K562 (cell line): ENCODE results near the gene HBG1. TPM values are rescaled to one million over a fixed set of nuclear protein-coding genes. Genes with fewer than 3 reads are reported as not detected.

Experiments
- CBFA2T3 ChIP-seq: fragments of 450-650 bp; IDR thresholded peaks from 2 replicates; pipeline ENCODE4 v1.6.1; 2017
- CC2D1A ChIP-seq: fragments of 450-650 bp; IDR thresholded peaks from 2 replicates; pipeline ENCODE4 v1.6.1; 2017; ENCODE audit warnings: mild to moderate bottlenecking
- CHD4 ChIP-seq: fragments of 200-600 bp; sonication (generic); IDR thresholded peaks from 3 replicates; pipeline ENCODE4 v1.6.1; 2012; ENCODE audit warnings: low read depth, mild to moderate bottlenecking, mixed read lengths, low read length, inconsistent platforms; ENCODE audit not compliant: insufficient read depth, insufficient replicate concordance, poor library complexity, severe bottlenecking
- DMBX1 ChIP-seq: fragments of 250-450 bp; sonication (Bioruptor Pico); IDR thresholded peaks from 2 replicates; pipeline ENCODE4 v1.8.0; 2022; ENCODE audit warnings: inconsistent platforms, mild to moderate bottlenecking, moderate library complexity, borderline replicate concordance
- FIP1L1 ChIP-seq: fragments of 200-400 bp; formaldehyde crosslinking; IDR thresholded peaks from 2 replicates; pipeline ENCODE4 v1.6.1; 2018; ENCODE audit warnings: mild to moderate bottlenecking, low read depth, low read length; ENCODE audit not compliant: poor library complexity, severe bottlenecking
- KLF6 ChIP-seq: fragments of 250-450 bp; sonication (Bioruptor Pico); IDR thresholded peaks from 2 replicates; pipeline ENCODE4 v1.4.0; 2020; ENCODE audit warnings: mild to moderate bottlenecking, moderate library complexity, borderline replicate concordance
- LCOR ChIP-seq: sonication (generic); formaldehyde crosslinking; IDR thresholded peaks from 2 replicates; pipeline ENCODE4 v1.8.0; 2022; ENCODE audit warnings: mild to moderate bottlenecking, missing genetic modification reagents
- LEF1 ChIP-seq: fragments of 450-650 bp; IDR thresholded peaks from 2 replicates; pipeline ENCODE4 v1.6.1; 2016; ENCODE audit warnings: mild to moderate bottlenecking
- MCM7 ChIP-seq, 2 experiments: fragments of 450-650 bp; IDR thresholded peaks; 2 replicates each; pipeline ENCODE4 v1.6.1; 2016 to 2018
- NEUROD1 ChIP-seq: fragments of 150-350 bp; IDR thresholded peaks from 2 replicates; pipeline ENCODE4 v1.6.1; 2014; ENCODE audit warnings: borderline replicate concordance, low read length, low read depth; ENCODE audit not compliant: partially characterized antibody
- RBM14 ChIP-seq: fragments of 200-400 bp; formaldehyde crosslinking; IDR thresholded peaks from 2 replicates; pipeline ENCODE4 v1.6.1; 2018; ENCODE audit warnings: low read depth, mild to moderate bottlenecking, low read length, moderate library complexity, borderline replicate concordance; ENCODE audit not compliant: insufficient read depth
- SAP30 ChIP-seq: fragments of 200-600 bp; sonication (generic); IDR thresholded peaks from 2 replicates; pipeline ENCODE4 v1.6.1; 2012; ENCODE audit warnings: borderline replicate concordance, low read depth, mild to moderate bottlenecking, moderate library complexity, low read length, control low read depth, inconsistent platforms; ENCODE audit not compliant: insufficient read depth, poor library complexity, severe bottlenecking
- SRSF1 ChIP-seq: fragments of 200-400 bp; formaldehyde crosslinking; IDR thresholded peaks from 2 replicates; pipeline ENCODE4 v1.6.1; 2017; ENCODE audit warnings: mild to moderate bottlenecking, low read depth, low read length, moderate library complexity
- TAL1 ChIP-seq: fragments of 450-650 bp; IDR thresholded peaks from 2 replicates; pipeline ENCODE4 v1.6.1; 2016; ENCODE audit warnings: mild to moderate bottlenecking
- TEAD1 ChIP-seq, 2 experiments: fragments of 450-650 bp in 1 of 2; sonication (generic) in 1 of 2; formaldehyde crosslinking; IDR thresholded peaks; 2 replicates each; pipeline versions ENCODE4 v1.4.0 to v1.8.0; 2020 to 2022; ENCODE audit warnings: mild to moderate bottlenecking in 2 of 2, missing genetic modification reagents in 1 of 2
- ZNF140 ChIP-seq: fragments of 250-450 bp; sonication (Bioruptor Pico); IDR thresholded peaks from 2 replicates; pipeline ENCODE4 v1.8.0; 2021; ENCODE audit warnings: moderate library complexity, mild to moderate bottlenecking, inconsistent platforms
- ZNF354B ChIP-seq: fragments of 250-450 bp; sonication (Bioruptor Pico); IDR thresholded peaks from 2 replicates; pipeline ENCODE4 v1.4.0; 2020
- polyA plus RNA-seq, 8 experiments: library from polyadenylated mRNA; depleted of rRNA in 4 of 8; stranded (reverse) in 5 of 8; unstranded in 3 of 8; fragments of >200 nt; fragmentation: Nextera tagmentation in 2 of 8; fragmentation: Illumina TruSeq in 1 of 8; extraction: Ambion mirVana in 2 of 8; extraction: Trizol in 1 of 8; gene quantifications; 2 replicates each; pipeline versions ENCODE4 v1.2.1 to v1.2.3, GENCODE V29; 2011 to 2014; ENCODE audit warnings: inconsistent platforms in 1 of 8, missing spikeins in 1 of 8
- total RNA-seq, 7 experiments: library from RNA; depleted of rRNA in 6 of 7; stranded (reverse); fragments of >200 nt in 6 of 7; fragmentation: Illumina TruSeq in 2 of 7; extraction: Trizol in 2 of 7; gene quantifications; 2 replicates each; pipeline versions ENCODE4 v1.2.1 to v1.2.3, GENCODE V29; 2011 to 2021; ENCODE audit warnings: low replicate concordance in 1 of 7
- TF ChIP-seq, protein P1 (sequence below), 2 experiments: fragments of 450-650 bp in 1 of 2; sonication (generic) in 1 of 2; formaldehyde crosslinking in 1 of 2; IDR thresholded peaks in 1 of 2; conservative IDR thresholded peaks in 1 of 2; 2 replicates each; pipeline versions ENCODE4 v1.6.1 to v1.8.1; 2016 to 2023; ENCODE audit warnings: mild to moderate bottlenecking in 2 of 2, moderate library complexity in 2 of 2, inconsistent platforms in 1 of 2, missing genetic modification reagents in 1 of 2
- TF ChIP-seq, protein P2 (sequence below): sonication (generic); formaldehyde crosslinking; IDR thresholded peaks from 2 replicates; pipeline ENCODE4 v1.8.0; 2023; ENCODE audit warnings: missing genetic modification reagents, mild to moderate bottlenecking, borderline replicate concordance
- TF ChIP-seq, protein P3 (sequence below): fragments of 250-450 bp; sonication (Bioruptor Pico); IDR thresholded peaks from 2 replicates; pipeline ENCODE4 v1.8.0; 2022; ENCODE audit warnings: moderate library complexity, mild to moderate bottlenecking, inconsistent platforms
- TF ChIP-seq, protein P4 (sequence below): fragments of 250-450 bp; sonication (Bioruptor Pico); IDR thresholded peaks from 2 replicates; pipeline ENCODE4 v1.5.0; 2021

HBG1 gene
- total and polyA plus RNA-seq, 9 of the 15 experiments (the other 6 are each of a cell fraction or from before 2014, with no cell fraction given): 1,066 to 16,338 (median 4,898) TPM

DNA sequence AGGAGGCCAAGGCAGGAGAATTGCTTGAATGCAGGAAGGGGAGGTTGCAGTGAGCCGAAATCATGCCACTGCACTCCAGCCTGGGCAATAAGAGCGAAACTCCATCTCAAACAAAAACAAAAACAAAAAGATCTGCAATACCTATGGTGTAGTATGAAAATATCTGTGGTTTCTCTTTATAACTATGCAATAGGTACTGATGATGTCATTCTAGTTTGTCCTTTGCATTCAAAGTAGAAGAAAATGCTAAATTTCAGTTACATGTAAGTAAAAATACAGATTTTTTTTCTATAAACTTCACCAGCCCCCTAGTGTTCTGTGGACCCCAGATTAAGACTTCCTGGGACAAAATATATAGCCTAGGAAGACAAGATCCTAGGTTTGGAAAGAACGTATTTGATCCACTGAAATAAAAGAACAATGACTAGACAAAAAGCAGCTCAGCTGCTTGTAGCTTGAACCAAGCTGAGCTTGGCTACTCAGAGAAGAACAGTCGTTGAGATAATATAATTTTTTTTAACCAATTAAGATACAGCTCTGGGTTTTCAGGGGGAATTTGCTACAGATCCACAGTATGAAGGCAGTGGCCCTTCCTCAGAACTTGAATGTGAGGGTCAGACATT is 22.8 kb upstream of the HBG1 start (continued):
- TF ChIP-seq FIP1L1: no peak
- TF ChIP-seq ZNF354B (CRISPR knock-in tag): no peak
- no peak for TF ChIP-seq RBM14
- TF ChIP-seq DMBX1 (CRISPR knock-in tag): 0 out of 2 replicates have a peak, but pooled peaks have one; percentile 38
- no peak for TF ChIP-seq CHD4
- TF ChIP-seq, protein P1, sequence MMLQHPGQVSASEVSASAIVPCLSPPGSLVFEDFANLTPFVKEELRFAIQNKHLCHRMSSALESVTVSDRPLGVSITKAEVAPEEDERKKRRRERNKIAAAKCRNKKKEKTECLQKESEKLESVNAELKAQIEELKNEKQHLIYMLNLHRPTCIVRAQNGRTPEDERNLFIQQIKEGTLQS (IDR thresholded peaks at IDR 0.05): peak; percentile 96
- TF ChIP-seq, protein P1 (CRISPR knock-in tag; conservative IDR thresholded peaks at IDR 0.05): no peak
- TF ChIP-seq, protein P2, sequence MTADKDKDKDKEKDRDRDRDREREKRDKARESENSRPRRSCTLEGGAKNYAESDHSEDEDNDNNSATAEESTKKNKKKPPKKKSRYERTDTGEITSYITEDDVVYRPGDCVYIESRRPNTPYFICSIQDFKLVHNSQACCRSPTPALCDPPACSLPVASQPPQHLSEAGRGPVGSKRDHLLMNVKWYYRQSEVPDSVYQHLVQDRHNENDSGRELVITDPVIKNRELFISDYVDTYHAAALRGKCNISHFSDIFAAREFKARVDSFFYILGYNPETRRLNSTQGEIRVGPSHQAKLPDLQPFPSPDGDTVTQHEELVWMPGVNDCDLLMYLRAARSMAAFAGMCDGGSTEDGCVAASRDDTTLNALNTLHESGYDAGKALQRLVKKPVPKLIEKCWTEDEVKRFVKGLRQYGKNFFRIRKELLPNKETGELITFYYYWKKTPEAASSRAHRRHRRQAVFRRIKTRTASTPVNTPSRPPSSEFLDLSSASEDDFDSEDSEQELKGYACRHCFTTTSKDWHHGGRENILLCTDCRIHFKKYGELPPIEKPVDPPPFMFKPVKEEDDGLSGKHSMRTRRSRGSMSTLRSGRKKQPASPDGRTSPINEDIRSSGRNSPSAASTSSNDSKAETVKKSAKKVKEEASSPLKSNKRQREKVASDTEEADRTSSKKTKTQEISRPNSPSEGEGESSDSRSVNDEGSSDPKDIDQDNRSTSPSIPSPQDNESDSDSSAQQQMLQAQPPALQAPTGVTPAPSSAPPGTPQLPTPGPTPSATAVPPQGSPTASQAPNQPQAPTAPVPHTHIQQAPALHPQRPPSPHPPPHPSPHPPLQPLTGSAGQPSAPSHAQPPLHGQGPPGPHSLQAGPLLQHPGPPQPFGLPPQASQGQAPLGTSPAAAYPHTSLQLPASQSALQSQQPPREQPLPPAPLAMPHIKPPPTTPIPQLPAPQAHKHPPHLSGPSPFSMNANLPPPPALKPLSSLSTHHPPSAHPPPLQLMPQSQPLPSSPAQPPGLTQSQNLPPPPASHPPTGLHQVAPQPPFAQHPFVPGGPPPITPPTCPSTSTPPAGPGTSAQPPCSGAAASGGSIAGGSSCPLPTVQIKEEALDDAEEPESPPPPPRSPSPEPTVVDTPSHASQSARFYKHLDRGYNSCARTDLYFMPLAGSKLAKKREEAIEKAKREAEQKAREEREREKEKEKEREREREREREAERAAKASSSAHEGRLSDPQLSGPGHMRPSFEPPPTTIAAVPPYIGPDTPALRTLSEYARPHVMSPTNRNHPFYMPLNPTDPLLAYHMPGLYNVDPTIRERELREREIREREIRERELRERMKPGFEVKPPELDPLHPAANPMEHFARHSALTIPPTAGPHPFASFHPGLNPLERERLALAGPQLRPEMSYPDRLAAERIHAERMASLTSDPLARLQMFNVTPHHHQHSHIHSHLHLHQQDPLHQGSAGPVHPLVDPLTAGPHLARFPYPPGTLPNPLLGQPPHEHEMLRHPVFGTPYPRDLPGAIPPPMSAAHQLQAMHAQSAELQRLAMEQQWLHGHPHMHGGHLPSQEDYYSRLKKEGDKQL (CRISPR knock-in tag): no peak
- no peak for TF ChIP-seq MCM7 (IDR thresholded peaks at IDR 0.05)
- no peak for TF ChIP-seq SRSF1
- TF ChIP-seq CBFA2T3: no peak
- no peak for TF ChIP-seq NEUROD1
- TF ChIP-seq TEAD1 (CRISPR knock-in tag; IDR thresholded peaks at IDR 0.05): no peak
- TF ChIP-seq, protein P3, sequence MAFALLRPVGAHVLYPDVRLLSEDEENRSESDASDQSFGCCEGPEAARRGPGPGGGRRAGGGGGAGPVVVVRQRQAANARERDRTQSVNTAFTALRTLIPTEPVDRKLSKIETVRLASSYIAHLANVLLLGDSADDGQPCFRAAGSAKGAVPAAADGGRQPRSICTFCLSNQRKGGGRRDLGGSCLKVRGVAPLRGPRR (CRISPR knock-in tag): no peak
- TF ChIP-seq CC2D1A: no peak
- no peak for TF ChIP-seq LEF1
- no peak for TF ChIP-seq KLF6 (CRISPR knock-in tag)
- TF ChIP-seq SAP30: no peak
- TF ChIP-seq ZNF140: no peak
- TF ChIP-seq, protein P4, sequence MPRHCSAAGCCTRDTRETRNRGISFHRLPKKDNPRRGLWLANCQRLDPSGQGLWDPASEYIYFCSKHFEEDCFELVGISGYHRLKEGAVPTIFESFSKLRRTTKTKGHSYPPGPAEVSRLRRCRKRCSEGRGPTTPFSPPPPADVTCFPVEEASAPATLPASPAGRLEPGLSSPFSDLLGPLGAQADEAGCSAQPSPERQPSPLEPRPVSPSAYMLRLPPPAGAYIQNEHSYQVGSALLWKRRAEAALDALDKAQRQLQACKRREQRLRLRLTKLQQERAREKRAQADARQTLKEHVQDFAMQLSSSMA (CRISPR knock-in tag): no peak
- no peak for TF ChIP-seq TAL1
- TF ChIP-seq LCOR: no peak
